T follicular helper cell (primary cell): ENCODE results near the gene TP63.

Experiments
- DNase-seq: peaks from one replicate; pipeline ENCODE4 v3.0.0-alpha.2; 2020; ENCODE audit warnings: low read depth

TP63 gene

GRCh38 chr3:189683546-189684255 is 52.5 kb downstream of the TP63 start:
- no peak for DNase-seq

- DNase-seq, result no peak
Measured at GRCh38 chr3:189684317-189684716, 53.1 kb downstream of the TP63 start.

GRCh38 chr3:189685291-189685690 is 54.1 kb downstream of the TP63 start:
- no peak for DNase-seq

- DNase-seq, result no peak
Measured at GRCh38 chr3:189685860-189686259, 54.7 kb downstream of the TP63 start.

GRCh38 chr3:189687475-189687874 is 56.3 kb downstream of the TP63 start:
- DNase-seq, result no peak

GRCh38 chr3:189688262-189688661 is 57.1 kb downstream of the TP63 start:
- DNase-seq, result no peak

GRCh38 chr3:189689625-189690024 is 58.4 kb downstream of the TP63 start:
- no peak for DNase-seq

- DNase-seq, result no peak
Measured at GRCh38 chr3:189690237-189690636, 59.0 kb downstream of the TP63 start.

- no peak for DNase-seq
Measured at GRCh38 chr3:189690672-189691071, 59.5 kb downstream of the TP63 start.

GRCh38 chr3:189695400-189695799 is 64.2 kb downstream of the TP63 start:
- DNase-seq, result no peak

GRCh38 chr3:189698811-189699210 is 67.6 kb downstream of the TP63 start:
- DNase-seq, result no peak

- no peak for DNase-seq
Measured at GRCh38 chr3:189699885-189700284, 68.7 kb downstream of the TP63 start.

GRCh38 chr3:189702066-189702646 is 71.0 kb downstream of the TP63 start:
- DNase-seq, result no peak

- no peak for DNase-seq
Measured at GRCh38 chr3:189703865-189704264, 72.7 kb downstream of the TP63 start.

- no peak for DNase-seq
Measured at GRCh38 chr3:189708375-189708774, 77.2 kb downstream of the TP63 start.

GRCh38 chr3:189710620-189711402 is 79.6 kb downstream of the TP63 start:
- no peak for DNase-seq

GRCh38 chr3:189712906-189713483 is 81.8 kb downstream of the TP63 start:
- DNase-seq, result no peak

- DNase-seq, result no peak
Measured at GRCh38 chr3:189714991-189715961, 84.1 kb downstream of the TP63 start.

GRCh38 chr3:189718215-189718614 is 87.0 kb downstream of the TP63 start:
- no peak for DNase-seq

- DNase-seq, result no peak
Measured at GRCh38 chr3:189720736-189721417, 89.7 kb downstream of the TP63 start.
